ENCODE measurements around the gene TMEM45B.
"Not testable (repeated sequence)": the region's sequence is repeated elsewhere in the genome, so short reads cannot be mapped to it uniquely, and the experiment has no call there.

Gene TMEM45B

DNA sequence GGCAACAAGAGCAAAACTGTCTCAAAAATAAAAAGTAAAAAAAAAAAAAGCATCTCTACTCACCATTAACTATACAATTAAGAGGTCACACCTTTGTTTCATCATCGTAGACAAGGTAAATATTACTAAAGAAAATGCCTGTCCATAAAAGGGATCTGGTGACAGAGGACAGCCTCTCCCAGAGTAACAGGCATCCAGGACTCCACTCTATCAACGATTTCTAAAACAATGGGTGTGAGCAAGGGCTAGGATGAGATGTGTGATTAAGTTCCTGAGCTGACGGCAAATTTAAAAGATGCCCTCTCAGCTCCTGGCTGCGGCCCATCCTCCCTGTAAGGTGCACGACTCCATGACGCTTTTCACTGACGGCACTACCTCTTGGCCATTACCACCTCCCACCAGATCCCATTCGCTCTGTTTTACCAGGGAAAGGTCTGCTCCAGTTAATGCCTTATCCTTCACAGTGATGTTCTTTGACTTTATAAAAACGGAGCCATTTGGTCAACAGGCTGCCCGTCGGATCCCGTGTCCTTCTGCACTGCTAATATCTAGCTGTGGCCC lies 2.3 kb upstream of the TMEM45B start:
- no peak for DNase-seq (ENCODE audit: low read depth)

DNA sequence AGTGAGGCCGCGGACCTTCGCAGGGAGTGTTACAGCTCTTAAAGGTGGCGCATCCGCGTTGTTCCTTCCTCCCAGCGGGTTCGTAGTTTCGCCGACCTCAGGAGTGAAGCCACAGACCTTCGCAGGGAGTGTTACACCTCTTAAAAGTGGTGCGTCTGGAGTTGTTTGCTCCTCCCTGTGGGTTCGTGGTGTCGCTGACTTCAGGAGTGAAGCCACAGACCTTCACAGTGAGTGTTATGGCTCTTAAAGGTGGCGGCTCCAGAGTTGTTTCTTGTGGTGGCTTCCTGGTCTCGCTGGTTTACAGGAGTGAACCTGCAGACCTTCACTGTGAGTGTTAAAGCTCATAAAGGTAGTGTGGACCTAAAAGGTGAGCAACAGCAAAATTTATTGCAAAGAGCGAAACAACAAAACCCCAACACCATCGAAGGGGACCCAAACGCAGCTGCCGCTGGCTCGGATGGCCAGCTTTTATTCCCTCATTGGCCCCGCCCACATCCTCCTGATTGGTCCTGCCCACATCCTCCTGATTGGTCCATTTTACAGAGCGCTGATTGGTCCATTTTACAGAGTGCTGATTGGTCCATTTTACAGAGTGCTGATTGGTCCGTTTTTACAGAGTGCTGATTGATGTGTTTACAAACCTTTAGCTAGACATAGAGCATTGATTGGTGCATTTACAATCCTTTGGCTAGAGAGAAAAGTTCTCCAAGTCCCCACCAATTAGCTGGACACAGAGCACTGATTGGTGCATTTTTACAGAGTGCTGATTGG lies 1.2 kb upstream of the TMEM45B start:
- peak; percentile 64 for DNase-seq (ENCODE audit: low read depth)

DNA sequence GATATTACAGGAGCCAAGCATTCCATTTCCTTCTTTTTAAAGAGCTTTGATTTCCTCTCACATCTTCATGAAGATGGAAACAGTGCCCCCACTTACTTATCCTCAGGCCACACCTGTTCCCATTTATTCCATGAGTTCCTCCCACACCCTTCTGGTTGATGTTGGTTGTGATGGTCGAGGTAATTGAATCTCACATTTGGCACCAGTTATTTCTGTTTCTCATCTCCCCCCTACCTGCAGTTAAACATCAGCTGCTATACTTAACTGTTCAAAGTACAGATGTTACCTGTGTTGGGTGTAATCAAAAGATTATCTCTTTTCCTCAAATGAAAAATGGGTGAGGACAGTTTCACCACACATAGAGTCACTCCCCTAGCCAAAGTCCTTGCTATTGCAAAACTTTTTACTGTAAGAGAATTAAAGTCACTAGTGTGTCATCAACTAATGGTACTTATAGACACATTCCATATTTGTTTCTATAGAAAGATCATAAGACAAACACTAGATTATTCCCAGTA lies 1.9 kb downstream of the TMEM45B start:
- no peak for DNase-seq (ENCODE audit: low read depth)

DNA sequence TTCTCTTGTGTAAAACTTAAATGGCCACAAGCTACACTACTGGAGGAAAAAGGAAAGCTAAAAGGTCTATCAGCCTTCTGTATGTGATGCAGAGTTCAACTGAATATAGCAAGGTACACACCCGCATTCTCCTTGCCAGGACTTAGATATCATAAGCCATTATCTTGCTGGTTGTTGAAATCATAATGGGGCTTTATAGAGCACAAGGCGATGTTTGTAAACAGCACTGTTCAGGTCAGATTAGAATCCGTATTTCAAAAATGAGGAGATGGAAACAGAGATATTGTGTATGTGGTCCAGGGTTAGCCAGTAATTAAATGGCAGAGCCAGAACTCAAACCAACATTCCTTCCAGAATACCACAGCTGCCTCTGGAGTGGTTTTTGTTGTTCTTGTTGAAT lies 2.6 kb downstream of the TMEM45B start:
- not testable (repeated sequence) for DNase-seq (ENCODE audit: low read depth)

DNA sequence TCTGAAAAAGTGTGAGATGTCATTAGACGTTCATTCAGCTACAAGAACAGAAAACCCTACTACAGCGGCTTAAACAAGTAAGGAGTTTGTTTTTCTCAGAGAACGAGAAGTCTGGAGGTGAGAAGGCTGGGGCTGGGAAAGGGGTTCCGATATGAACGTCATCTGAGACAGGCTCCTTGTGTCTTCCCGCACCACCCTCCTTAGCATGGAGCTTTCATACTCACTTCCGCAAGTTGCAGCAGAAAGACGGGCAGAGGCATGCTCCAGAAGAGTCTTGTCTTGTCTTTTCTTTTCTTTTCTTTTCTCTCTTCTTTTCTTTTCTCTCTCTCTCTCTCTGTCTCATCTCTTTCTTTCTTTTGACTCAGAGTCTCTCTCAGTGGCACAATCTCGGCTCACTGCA lies 3.6 kb downstream of the TMEM45B start:
- no peak for DNase-seq (ENCODE audit: low read depth)

DNA sequence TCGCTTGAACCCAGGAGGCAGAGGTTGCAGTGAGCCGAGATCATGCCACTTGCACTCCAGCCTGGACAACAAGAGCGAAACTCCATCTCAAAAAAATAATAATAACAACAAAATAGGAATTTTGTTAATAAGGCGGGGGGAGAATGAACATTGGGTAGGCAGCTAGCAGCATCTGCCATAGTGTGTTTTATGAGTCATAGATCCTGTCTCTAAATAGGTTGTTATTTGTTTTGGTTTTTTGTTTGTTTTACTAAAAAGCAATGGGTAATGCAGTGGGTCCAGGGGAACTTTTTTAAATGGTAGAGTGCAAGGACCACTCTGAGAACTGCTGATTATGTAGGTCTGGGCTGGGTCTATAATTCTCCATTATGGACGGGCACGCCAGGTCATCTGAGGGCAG lies 4.6 kb downstream of the TMEM45B start:
- not testable (repeated sequence) for DNase-seq (ENCODE audit: low read depth)

DNA sequence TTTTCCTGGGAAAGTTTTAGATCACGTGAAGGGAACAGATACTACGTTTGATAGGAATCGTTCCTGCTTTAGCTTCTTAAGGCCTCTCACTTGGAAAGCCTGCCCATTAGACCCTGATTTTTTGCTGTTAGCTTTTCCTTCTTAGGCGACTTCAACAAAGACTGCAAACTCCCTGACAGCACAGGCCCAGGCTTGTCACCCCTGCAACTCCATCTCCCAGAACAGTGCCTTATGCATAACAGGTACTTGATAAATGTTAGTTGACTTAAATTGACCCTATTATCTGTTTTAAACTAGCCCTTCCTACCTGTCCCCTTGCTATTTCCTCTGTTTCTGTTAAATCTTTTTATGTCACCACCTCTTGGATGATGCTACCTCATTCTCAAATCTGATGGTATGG lies 7.6 kb downstream of the TMEM45B start:
- not testable (repeated sequence) for DNase-seq (ENCODE audit: low read depth)

DNA sequence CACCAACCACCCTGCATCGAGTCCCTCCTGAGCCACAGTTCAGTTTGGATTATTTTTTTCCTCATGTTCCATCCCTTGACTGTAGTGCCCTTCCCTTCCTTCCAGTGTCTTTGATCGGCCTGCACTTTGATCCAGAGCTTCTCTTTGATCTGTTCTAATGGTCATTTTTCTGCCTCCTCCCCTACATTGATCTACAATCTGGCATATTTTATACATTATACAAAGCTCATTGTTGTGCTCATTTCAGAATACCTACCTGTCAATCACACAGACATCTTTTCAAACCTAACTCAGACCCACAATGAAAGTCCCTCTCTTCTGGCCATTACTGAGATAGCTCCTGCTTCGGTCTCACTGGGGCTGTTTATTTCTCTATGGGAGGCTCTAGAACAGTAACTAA lies 8.2 kb downstream of the TMEM45B start:
- DNase-seq (ENCODE audit: low read depth), result not testable (repeated sequence)

DNA sequence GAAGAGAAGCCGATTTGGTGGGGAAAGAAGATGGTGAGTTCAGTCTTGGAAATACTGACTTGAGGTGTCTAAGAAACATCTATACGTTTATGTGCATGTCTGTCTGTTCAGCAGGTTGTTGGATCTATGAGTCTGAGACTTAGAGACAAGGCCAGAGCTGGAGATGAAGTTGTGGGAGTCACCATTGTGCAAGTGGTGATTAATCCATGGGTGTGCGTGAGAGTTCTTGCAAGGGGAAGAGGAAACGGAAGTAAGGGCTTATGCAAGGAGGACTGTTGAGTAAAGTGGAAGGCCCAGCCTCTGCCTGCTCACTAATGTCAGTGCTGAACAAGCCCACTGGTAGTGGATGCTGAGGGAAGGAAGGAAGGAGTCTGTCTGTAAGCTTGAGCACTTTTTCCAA lies 9.7 kb downstream of the TMEM45B start:
- no peak for DNase-seq (ENCODE audit: low read depth)

DNA sequence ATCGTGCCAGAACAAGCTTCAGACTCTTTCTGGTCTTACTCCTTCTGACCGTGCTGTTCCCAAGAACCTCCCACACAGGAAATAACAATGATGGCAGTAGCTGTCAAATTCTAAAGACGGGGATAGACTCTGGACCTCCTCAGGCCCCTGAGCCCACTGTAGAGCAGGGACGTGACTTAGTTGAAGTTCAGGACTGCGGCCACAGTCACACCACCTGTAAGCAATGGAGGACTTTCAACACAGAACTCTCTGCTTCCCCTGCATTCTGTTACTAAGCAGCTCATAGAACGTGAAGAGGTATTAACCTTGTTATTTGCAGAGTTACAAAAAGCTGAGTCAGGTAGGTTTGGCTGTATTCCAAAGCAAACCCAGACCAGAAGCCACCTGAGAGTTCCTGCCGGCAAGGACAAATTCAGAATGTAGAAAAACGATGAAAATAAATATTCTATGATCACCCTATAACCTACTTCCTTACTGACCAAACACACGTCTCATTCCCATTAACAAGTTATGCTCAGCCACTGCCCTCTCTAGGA lies 12.7 kb downstream of the TMEM45B start:
- DNase-seq (ENCODE audit: low read depth), result no peak

DNA sequence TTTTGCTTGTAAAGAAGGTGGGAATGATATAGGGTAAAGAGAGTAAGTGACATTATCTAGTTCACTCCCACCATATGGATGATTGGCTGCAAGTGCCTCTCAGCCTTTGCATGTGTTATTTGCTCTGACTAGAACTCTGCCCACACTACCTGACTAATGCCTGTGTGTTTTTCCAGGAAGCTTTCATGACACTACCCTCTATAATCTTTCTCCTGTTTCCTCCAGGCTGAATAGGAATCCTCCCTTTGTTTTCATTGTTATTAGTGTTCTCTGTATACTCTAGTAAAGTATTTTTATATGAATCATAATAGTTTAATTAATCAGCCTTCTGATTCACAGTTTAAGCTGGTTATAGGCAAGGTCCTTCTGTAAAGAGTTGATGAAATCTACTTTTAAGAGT lies 13.8 kb downstream of the TMEM45B start:
- not testable (repeated sequence) for DNase-seq (ENCODE audit: low read depth)

DNA sequence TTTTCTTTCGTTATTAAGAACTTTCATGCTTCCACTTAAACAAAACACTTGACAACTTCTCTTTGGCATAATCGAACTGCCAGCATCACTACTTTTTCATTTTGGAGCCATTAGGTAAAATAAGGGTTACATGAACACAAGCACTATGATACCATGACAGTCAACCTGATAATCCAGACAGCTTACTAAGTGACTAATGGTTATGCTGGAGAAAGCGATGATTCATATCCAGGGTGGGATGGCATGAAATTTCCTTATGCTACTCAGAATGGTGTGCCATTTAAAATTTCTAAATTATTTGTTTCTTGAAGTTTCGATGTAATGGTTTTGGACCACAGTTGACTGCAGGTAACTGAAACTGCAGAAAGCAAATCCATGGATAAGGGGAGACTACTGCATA lies 15.6 kb downstream of the TMEM45B start:
- DNase-seq (ENCODE audit: low read depth), result not testable (repeated sequence)

DNA sequence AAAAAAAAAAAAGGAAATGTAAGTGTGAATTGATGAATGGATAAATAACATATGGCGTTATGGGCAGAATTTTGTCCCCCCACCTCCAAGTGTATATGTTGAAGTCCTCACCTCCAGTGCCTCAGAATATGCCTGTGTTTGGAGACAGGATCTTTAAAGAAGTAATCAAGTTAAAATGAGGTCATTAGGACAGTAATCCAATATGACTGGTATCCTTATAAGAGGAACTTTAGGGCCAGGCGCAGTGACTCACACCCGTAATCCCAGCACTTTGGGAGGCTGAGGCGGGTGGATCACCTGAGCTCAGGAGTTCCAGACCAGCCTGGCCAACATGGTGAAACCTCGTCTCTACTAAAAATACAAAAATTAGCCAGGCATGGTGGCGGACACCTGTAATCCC lies 17.6 kb downstream of the TMEM45B start:
- DNase-seq (ENCODE audit: low read depth), result not testable (repeated sequence)

DNA sequence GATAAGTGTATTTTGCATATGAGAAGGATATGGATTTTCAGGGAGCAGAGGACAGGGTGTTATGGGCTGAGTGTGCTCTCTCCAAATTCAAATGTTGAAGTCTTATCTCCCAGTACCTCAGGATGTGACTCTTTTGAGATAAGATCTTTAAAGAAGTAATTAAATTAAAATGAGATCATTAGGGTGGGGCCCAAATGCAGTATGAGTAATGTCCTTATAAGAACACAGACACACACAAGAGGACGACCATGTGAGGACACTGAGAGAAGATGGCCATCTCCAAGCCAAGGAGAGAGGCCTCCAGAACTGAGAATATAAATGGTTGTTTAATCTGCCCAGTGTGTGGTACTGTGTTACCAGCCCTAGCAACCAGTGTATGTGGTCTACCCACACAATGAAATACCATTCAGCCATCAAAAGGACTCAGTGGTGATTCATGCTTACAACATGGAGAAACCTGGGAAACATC lies 20.8 kb downstream of the TMEM45B start:
- DNase-seq (ENCODE audit: low read depth), result not testable (repeated sequence)

DNA sequence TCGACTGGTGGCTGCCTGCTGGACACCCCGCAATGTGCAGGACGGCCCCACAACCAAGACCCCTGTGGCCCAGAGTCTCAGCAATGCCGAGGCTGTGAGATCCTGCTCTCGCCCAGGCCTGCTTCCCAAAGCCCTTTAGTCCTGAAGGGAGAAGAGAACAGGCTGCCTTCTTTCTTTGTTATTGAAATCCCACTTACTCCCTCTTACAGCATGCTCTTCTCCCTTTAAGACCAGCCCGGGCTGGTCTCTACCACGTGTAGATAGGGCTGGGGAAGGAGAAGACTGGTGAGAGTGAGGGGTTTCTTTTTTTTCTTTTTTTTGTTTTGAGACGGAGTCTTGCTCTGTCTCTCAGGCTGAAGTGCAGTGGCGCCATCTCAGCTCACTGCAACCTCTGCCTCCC lies 21.3 kb downstream of the TMEM45B start:
- DNase-seq (ENCODE audit: low read depth), result no peak

DNA sequence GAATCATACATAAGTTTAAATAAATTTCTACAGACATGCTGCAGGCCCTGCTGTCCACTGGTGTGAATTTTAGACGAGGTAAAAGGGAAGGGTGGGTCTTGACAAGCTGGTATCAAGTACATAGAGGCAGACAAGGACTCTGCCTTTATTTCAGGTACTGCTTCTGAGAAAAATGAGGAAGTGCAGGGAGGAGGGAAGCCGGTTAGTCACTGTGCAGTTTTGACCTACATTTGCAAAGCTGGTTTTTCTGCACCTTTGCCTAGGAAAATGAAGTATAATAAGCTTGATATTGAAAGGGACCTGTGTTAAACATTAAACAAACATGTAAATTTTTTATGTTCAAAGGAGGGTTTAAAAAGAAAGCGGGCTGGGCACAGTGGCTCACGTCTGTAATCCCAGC lies 24.6 kb downstream of the TMEM45B start:
- DNase-seq (ENCODE audit: low read depth), result no peak

DNA sequence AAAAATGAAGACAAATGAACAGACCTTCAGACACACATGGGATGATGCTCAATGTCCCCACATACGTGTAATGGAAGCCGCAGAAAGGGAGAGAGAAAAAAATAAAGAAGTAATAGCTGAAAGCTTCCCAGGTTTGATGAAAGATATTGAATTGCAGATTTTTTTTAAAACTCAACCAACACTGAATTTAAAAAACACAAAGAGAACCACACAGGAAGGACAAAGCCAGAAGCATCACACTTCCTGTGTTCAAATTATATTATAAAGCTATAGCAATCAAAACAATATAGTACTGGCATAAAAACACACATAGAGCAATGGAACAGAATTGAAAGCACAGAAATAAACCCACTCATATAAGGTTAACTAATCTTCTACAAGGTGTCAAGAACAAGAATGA lies 26.5 kb downstream of the TMEM45B start:
- DNase-seq (ENCODE audit: low read depth), result no peak

DNA sequence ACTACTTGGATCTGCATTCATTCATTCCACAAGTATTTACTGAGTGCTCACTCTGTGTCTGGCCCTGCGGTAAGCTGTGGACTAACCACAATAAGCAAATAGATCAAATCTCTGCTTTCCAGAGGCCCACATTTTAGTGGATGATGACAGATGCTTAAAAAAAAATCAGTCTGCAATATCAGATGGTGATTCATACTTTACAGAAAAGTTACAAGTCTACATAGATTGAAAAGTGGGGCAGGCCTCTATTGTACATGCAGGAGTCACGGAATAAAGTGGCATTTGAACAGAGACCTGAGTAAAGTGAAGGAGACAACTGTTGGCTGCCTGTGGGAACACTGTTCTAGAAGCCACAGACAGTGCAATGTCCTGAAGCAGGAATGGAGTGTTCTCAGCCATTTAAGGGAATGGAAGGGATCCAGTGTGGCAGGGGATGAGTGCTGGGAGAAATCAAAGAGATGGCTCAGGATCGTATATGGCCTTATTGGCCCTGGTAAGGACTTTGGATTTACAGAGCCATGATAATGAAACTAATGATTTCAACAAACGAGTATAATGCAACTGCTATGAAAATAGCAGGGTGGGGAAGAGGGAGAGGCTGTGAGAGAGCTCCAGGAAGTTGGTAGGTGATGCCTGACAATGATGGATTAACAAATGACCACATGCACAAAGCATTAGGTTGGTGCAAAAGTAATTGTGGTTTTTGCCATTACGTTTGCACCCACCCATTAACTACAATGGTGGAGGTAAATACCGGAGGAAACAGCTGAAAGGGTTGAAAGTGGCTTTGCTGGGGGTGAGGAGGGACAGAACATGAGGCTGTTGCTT lies 31.1 kb downstream of the TMEM45B start:
- DNase-seq (ENCODE audit: low read depth), result no peak

DNA sequence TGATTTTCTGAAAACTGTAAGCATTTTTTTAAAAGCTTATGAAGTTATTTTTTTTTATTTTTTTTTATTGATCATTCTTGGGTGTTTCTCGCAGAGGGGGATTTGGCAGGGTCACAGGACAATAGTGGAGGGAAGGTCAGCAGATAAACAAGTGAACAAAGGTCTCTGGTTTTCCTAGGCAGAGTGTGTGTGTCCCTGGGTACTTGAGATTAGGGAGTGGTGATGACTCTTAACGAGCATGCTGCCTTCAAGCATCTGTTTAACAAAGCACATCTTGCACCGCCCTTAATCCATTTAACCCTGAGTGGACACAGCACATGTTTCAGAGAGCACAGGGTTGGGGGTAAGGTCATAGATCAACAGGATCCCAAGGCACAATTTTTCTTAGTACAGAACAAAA lies 31.7 kb downstream of the TMEM45B start:
- DNase-seq (ENCODE audit: low read depth), result not testable (repeated sequence)

DNA sequence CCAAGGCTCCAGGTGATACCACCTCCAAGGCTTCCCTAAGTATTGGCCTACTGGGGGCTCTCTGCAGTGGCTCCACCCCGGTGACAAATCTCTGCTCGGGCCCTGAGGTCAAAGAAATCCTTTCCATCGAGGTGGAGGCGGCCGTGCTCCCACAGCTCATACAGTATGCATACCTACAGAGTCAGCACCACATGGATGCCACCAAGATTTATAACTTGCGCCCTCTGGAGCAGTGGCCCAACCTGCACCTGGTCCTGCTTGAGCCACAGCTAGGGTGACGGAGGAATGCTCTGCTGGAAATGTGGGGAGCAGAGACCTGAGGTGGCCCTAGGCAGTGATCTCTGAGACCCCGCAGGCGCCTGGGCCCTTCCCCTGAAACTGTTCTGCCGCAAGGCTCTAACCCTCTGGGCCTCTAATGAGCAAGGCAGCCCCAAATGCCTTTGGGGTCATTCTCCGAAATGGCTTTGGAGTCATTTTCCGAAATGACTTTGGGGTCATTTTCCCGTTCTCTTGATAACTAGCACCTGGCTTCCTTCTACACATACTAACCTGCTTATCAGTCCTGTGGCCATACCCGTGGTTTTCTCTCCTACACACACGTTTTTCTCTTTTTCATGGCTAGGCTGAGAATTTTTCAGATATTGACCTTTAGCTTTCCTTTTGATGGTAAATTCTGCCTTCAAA lies 33.9 kb downstream of the TMEM45B start:
- no peak for DNase-seq (ENCODE audit: low read depth)

DNA sequence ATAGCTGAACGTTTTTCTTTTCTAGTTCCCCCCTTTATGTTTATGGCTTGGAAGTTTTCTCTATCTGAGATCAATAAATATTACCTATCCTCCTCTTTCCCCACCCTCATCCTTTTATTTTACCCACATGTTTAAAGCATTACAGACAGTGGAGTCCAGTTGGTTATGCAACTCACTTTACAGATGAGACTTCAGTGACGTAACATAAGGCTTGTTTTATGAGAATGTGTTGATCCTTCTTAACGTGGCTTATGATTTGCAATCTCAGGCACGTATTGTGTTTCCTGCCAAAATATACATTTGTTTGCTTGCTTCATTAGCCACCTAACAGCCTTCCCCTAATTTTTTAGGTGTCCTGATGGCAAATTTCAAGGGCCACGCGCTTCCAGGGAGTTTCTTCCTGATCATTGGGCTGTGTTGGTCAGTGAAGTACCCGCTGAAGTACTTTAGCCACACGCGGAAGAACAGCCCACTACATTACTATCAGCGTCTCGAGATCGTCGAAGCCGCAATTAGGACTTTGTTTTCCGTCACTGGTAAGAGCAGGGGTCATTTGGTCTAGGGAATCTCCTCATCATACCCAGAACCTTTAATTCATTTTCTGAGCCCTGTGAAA lies 36.6 kb downstream of the TMEM45B start:
- no peak for DNase-seq (ENCODE audit: low read depth)
